Neuron (in vitro differentiated cells): Measurements from ENCODE around the gene ZNF487.
"Not testable (repeated sequence)": the region's sequence is repeated elsewhere in the genome, so short reads cannot be mapped to it uniquely, and the experiment has no call there.

ENCODE experiments used
- H2AFZ ChIP-seq: one replicate; pipeline ENCODE4 v1.6.1; 2013; ENCODE audit warnings: low read depth, mild to moderate bottlenecking, inconsistent platforms, low read length, moderate library complexity
- H3K27me3 ChIP-seq: one replicate; pipeline ENCODE4 v1.6.1; 2013; ENCODE audit warnings: low read length; ENCODE audit not compliant: insufficient read depth
- H3K36me3 ChIP-seq: one replicate; pipeline ENCODE4 v1.6.1; 2013; ENCODE audit warnings: low read length; ENCODE audit not compliant: insufficient read depth
- H3K4me1 ChIP-seq: one replicate; pipeline ENCODE4 v1.6.1; 2013; ENCODE audit warnings: low read length; ENCODE audit not compliant: insufficient read depth
- H3K4me3 ChIP-seq: 2 replicates; pipeline ENCODE4 v1.5.1; 2013; ENCODE audit warnings: mild to moderate bottlenecking, low read length, moderate library complexity
- H3K9me3 ChIP-seq: one replicate; pipeline ENCODE4 v1.6.1; 2013; ENCODE audit warnings: low read length

Gene ZNF487

DNA sequence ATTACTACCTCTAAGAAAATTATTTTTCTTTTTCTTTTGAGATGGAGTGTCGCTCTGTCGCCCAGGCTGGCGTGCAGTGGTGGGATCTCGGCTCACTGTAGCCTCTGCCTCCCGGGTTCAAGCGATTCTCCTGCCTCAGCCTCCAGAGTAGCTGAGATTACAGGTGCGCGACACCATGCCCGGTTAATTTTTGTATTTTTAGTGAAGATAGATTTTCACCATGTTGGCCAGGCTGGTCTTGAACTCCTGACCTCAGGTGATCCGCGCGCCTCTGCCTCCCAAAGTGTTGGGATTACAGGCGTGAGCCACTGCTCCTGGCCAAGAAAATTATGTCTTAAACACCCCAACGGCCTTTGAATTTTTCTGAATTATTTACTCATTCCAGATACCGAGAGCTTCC is 19.6 kb downstream of the ZNF487 start:
- not testable (repeated sequence) for H3K4me3 ChIP-seq, H3K36me3 ChIP-seq, H2AFZ ChIP-seq, H3K27me3 ChIP-seq, H3K4me1 ChIP-seq, H3K9me3 ChIP-seq

DNA sequence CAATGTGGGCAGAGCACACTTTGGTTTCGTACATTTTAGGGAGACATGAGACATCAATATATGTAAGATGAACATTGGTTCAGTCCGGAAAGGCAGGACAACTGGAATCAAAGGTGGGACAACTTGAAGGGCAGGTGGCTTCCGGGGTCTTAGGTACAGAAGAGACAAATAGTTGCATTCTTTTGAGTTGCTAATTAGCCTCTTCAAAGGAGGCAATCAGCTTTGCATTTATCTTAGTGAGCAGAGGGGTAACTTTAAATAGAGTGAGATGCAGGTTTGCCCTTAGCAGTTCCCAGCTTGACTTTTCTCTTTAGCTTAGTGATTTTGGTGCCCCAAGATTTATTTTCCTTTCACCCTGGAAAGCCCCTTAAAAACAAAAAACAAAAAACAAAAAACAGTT is 21.3 kb downstream of the ZNF487 start:
- Histone ChIP-seq H3K4me3 (no peak overlapping the region), H3K27me3 (no peaks in the 10 kb centered on the region), H3K36me3 (no peaks in the 10 kb centered on the region), H2AFZ (no peak overlapping the region), H3K4me1 (no peaks in the 10 kb centered on the region), H3K9me3 (peaks cover 7% of the 10 kb centered on the region)

DNA sequence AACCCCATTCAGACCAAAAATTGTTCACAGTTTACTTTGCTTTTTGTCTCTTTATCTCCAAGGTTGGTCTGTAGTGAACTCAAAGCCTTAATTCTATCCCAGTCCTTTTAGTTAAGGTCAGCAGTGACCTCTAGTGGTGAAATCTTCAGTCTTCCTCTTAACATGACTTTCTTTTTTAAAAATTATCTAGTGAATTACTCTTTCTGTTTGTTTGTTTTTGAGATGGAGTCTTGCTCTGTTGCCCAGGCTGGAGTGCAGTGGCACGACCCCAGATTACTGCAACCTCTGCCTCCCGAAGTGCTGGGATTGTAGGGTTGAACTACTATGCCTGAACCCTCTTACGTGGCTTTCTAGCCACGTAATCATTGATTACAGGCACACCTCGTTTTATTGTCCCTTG is 25.0 kb downstream of the ZNF487 start:
- no peaks in the 10 kb centered on the region for H3K9me3 ChIP-seq
- H3K27me3 ChIP-seq = no peaks in the 10 kb centered on the region
- H2AFZ ChIP-seq = no peak overlapping the region
- H3K4me3 ChIP-seq = no peak overlapping the region
- H3K36me3 ChIP-seq = no peaks in the 10 kb centered on the region
- no peaks in the 10 kb centered on the region for H3K4me1 ChIP-seq

DNA sequence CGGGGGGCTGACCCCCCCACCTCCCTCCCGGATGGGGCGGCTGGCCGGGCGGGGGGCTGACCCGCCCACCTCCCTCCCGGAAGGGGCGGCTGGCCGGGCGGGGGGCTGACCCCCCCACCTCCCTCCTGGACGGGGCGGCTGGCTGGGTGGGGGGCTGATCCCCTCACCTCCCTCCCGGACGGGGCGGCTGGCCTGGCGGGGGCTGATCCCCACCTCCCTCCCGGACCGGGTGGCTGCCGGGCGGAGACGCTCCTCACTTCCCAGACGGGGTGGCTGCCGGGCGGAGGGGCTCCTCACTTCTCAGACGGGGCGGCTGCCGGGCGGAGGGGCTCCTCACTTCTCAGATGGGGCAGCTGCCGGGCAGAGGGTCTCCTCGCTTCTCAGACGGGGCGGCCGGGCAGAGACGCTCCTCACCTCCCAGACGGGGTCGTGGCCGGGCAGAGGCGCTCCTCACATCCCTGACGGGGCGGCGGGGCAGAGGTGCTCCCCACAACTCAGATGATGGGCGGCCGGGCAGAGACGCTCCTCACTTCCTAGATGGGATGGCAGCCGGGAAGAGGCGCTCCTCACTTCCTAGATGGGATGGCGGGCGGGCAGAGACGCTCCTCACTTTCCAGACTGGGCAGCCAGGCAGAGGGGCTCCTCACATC is 28.3 kb downstream of the ZNF487 start:
- H3K9me3 ChIP-seq, H3K4me1 ChIP-seq, H2AFZ ChIP-seq, H3K36me3 ChIP-seq, H3K27me3 ChIP-seq, H3K4me3 ChIP-seq: not testable (repeated sequence)

DNA sequence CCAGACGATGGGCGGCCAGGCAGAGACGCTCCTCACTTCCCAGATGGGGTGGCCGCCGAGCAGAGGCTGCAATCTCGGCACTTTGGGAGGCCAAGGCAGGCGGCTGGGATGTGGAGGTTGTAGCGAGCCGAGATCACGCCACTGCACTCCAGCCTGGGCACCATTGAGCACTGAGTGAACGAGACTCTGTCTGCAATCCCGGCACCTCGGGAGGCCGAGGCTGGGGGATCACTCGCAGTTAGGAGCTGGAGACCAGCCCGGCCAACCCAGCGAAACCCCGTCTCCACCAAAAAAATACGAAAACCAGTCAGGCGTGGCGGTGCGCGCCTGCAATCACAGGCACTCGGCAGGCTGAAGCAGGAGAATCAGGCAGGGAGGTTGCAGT is 28.8 kb downstream of the ZNF487 start:
- H3K4me3 ChIP-seq, H3K36me3 ChIP-seq, H3K4me1 ChIP-seq, H2AFZ ChIP-seq, H3K27me3 ChIP-seq, H3K9me3 ChIP-seq: not testable (repeated sequence)

DNA sequence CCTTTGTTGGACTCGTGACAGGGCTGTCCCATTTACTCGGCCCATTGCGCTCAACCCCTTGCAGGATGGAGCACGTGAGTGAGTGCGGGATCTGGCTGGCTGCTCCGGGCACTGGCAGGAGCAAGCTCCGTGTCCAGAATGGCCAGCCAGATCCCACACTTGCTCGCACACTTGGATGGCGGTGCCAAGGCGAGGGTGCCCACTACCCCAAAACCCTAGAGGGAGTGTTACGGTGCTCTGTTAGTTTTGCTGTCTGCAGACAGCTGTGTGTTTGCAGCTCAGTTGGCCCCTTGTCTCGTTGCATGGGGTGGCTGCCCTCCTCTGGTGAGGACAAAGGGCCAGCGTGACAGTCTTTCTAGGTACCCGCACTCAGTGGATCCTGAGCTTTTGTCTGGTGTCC is 34.2 kb downstream of the ZNF487 start:
- no peak overlapping the region for H2AFZ ChIP-seq
- H3K27me3 ChIP-seq = no peaks in the 10 kb centered on the region
- no peaks in the 10 kb centered on the region for H3K9me3 ChIP-seq
- H3K4me3 ChIP-seq = no peak overlapping the region
- H3K36me3 ChIP-seq = no peaks in the 10 kb centered on the region
- no peaks in the 10 kb centered on the region for H3K4me1 ChIP-seq

DNA sequence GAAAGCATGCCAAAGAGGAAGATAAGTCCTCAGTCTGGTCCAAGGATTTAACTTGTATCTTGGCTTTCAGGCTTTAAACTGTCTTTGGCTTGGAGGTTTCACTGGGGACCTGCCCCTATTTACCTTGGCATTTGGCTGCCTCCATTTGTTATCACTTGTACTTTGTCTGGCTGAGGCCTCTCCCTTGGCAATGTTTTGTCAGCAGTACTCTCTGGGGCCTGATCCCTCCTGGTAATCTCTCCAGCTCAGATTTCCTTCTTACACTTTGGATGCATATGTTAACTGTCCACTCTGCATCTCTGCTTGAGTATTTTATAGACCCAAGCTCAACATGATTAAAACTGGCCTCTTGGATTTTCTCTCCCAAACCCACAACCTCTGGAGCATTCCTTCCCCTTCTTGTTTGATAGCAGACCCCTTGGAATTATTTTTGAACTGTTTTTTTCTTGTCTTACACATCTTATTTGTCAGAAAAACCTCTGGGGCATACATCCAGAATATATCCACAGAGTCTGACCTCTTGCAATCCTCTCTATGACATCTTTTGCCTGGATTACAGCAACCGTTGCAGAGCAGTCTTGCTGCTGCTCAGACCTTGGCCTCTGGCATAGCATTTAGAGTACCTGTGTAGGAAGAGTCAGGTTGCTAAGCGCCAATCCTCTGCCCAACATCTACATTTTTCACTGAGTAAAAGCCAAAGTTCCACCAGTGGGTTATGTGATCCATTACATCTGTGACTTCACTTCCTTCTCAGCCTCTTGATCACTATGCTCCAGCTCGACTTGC is 35.2 kb downstream of the ZNF487 start:
- Histone ChIP-seq H3K4me1 (no peaks in the 10 kb centered on the region), H2AFZ (no peak overlapping the region), H3K36me3 (no peaks in the 10 kb centered on the region), H3K9me3 (no peaks in the 10 kb centered on the region), H3K27me3 (no peaks in the 10 kb centered on the region), H3K4me3 (no peak overlapping the region)

DNA sequence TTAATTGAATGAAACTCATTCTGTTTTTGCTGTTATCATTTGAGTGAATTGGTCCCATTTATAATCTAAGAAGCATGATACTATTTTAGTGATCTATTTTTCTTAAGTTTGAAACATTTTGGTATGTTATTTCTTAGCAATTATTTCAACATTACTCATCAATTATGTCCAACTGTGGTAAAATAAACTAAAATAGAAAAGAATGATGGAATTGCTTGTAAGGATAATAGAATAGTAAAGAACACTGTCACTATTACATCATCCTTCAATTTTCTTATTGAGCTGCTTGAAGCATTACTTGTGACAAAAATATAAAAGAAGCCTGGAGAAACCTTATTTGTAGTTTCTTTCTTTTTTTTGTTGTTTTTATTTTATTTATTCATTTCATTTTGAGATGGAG is 42.4 kb downstream of the ZNF487 start:
- Histone ChIP-seq H3K4me1 (no peaks in the 10 kb centered on the region), H3K9me3 (peaks cover 3% of the 10 kb centered on the region), H3K36me3 (peaks cover 3% of the 10 kb centered on the region), H2AFZ (no peak overlapping the region), H3K27me3 (no peaks in the 10 kb centered on the region), H3K4me3 (no peak overlapping the region)

DNA sequence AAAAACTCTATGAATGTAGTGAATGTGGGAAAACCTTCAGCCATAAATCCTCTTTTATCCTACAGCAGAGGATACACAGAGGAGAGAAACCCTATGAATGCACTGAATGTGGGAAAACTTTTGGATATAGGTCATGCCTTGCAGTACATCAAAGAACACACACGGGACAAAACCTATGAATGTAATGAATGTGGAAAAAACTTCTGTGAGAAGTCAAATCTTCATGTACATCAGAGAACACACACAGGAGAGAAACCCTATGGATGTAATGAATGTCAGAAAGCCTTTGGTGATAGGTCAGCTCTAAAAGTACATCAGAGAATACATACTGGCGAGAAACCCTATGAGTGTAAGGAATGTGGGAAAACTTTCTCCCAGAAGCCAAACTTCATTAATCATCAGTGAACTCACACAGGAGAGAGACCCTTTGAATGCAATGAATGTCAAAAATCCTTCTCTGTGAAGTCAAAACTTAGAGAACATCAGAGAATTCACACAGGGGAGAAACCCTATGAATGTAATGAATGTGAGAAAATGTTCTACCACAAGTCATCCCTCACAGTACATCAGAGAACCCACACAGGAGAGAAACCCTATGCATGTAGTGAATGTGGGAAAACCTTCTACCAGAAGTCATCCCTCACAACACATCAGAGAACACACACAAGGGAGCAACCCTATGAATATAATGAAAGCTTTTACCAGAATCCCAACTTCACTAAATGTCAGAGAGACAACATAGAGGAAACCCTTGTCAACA is 45.6 kb downstream of the ZNF487 start:
- Histone ChIP-seq H3K4me1 (no peaks in the 10 kb centered on the region), H3K9me3 (peaks cover 5% of the 10 kb centered on the region), H3K27me3 (no peaks in the 10 kb centered on the region), H2AFZ (no peak overlapping the region), H3K4me3 (no peak overlapping the region), H3K36me3 (peaks cover 3% of the 10 kb centered on the region)

DNA sequence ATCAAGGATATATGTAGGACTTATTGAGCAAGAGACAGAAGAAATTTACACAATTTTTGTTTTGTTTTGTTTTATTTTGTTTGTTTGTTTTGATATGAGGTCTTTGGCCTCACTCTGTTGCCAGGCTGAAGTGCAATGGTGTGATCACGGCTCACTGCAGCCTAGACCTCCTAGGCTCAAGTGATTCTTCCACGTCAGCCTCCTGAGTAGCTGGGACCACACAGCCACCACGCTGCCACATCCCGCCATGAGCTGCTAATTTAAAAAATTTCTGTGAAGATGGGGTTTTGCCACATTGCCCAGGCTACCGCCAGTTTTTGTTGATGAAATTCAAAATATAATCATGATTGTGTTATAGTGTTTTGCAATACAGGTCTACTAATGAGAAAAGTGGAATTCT is 54.9 kb downstream of the ZNF487 start:
- no peak overlapping the region for H2AFZ ChIP-seq
- no peaks in the 10 kb centered on the region for H3K4me1 ChIP-seq
- no peaks in the 10 kb centered on the region for H3K27me3 ChIP-seq
- H3K36me3 ChIP-seq = no peaks in the 10 kb centered on the region
- H3K9me3 ChIP-seq = no peaks in the 10 kb centered on the region
- no peak overlapping the region for H3K4me3 ChIP-seq

DNA sequence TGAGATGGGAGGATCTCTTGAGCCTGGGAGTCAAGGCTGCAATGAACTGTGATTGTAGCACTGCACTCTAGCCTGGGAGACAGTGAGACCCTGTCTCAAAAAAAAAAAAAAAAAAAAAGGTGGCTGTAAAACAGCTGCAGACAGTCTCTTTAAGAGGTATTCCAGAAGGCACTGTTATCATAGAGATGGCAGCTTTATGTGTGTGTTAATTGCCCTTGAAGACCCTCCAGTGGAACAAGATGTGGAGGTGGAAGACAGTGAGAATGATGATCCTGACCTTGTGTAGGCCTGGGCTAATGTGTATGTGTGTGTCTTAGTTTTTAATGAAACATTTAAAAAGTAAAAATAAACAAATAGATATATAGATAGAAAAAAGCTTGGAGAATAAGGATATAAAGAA is 66.0 kb downstream of the ZNF487 start:
- no peak overlapping the region for H2AFZ ChIP-seq
- no peaks in the 10 kb centered on the region for H3K27me3 ChIP-seq
- no peaks in the 10 kb centered on the region for H3K4me1 ChIP-seq
- H3K4me3 ChIP-seq = no peak overlapping the region
- no peaks in the 10 kb centered on the region for H3K9me3 ChIP-seq
- H3K36me3 ChIP-seq = no peaks in the 10 kb centered on the region

DNA sequence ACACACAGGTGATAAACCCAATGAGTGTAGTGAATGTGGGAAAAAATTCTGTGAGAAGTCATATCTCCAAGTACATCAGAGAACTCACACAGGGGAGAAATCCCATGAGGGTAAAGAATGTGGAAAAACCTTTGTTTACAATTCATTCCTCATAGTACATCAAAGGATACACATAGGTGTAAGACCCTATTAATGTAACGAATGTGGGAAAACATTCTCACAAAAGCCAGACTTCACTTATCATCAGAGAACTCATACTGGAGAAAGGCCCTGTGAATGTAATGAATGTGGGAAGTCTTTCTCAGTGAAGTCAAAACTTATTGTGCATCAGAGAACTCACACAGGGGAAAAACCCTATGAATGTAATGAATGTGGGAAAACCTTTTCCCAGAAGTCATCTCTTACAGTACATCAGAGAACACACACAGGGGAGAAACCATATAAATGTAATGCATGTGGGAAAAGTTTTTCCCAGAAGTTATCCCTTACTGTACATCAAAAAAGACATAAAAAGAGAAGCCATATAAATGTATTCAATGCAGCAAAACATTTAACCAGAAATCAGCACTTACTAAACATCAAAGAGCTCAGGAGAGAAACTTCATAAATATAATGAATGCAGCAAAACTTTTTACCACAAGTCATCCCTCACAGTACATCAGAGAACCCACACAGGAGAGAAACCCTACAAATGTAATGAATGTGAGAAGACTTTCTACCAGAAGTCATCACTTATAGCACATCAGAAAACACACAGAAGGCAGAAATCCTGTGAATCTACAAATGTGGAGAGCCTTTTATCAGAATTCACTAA is 87.7 kb downstream of the ZNF487 start:
- Histone ChIP-seq H3K4me3 (no peak overlapping the region), H3K36me3 (no peaks in the 10 kb centered on the region), H3K9me3 (peaks cover 8% of the 10 kb centered on the region), H3K27me3 (no peaks in the 10 kb centered on the region), H3K4me1 (no peaks in the 10 kb centered on the region), H2AFZ (no peak overlapping the region)
